ENCODE results near the gene CDK9. TPM values are rescaled to one million over a fixed set of nuclear protein-coding genes. Genes with fewer than 3 reads are reported as not detected.
"Not testable (repeated sequence)": the region's sequence is repeated elsewhere in the genome, so short reads cannot be mapped to it uniquely, and the experiment has no call there.

Gene CDK9
- total RNA-seq, 1 donor from 2014 or later = 24.9 TPM

- not testable (repeated sequence) for DNase-seq
These were observed 4.9 kb upstream of the CDK9 start for GRCh38 chr9:127780909-127781308.

GRCh38 chr9:127781806-127782205 lies 4.0 kb upstream of the CDK9 start:
- DNase-seq = no peak

- no peak for DNase-seq
These were observed 2.5 kb upstream of the CDK9 start for GRCh38 chr9:127783111-127784008.

- DNase-seq = peak; percentile 74
These were observed 556 bp upstream of the CDK9 start for GRCh38 chr9:127785023-127785932.

GRCh38 chr9:127786773-127787104 lies 905 bp downstream of the CDK9 start:
- DNase-seq = no peak

- no peak for DNase-seq
These were observed 2.6 kb downstream of the CDK9 start for GRCh38 chr9:127788337-127789011.

GRCh38 chr9:127789179-127789578 lies 3.3 kb downstream of the CDK9 start:
- DNase-seq = no peak

- no peak for DNase-seq
These were observed 4.4 kb downstream of the CDK9 start for GRCh38 chr9:127790094-127790855.

- DNase-seq = no peak
These were observed 5.3 kb downstream of the CDK9 start for GRCh38 chr9:127791085-127791484.

GRCh38 chr9:127792417-127793031 lies 6.7 kb downstream of the CDK9 start:
- no peak for DNase-seq

- no peak for DNase-seq
These were observed 7.4 kb downstream of the CDK9 start for GRCh38 chr9:127793093-127793708.

- DNase-seq = no peak
These were observed 8.4 kb downstream of the CDK9 start for GRCh38 chr9:127794001-127794791.

GRCh38 chr9:127796225-127796813 lies 10.5 kb downstream of the CDK9 start:
- no peak for DNase-seq

GRCh38 chr9:127796852-127797370 lies 11.1 kb downstream of the CDK9 start:
- no peak for DNase-seq

- peak; percentile 70 for DNase-seq
These were observed 16.2 kb downstream of the CDK9 start for GRCh38 chr9:127801955-127802575.

GRCh38 chr9:127802576-127803443 lies 17.0 kb downstream of the CDK9 start, which contains the start of gene FPGS:
TSS of gene FPGS (plus strand) at chr9:127802882. CDS start at chr9:127802925, 43 bp downstream.
- DNase-seq = peak; percentile 72

GRCh38 chr9:127803507-127804352 lies 17.9 kb downstream of the CDK9 start:
- no peak for DNase-seq

Data from skin of body (tissue), 2 donors.